Activated T-cell treated with anti-CD3 and anti-CD28 coated beads for 48 hours (primary cell): ENCODE data around the gene PSME2.

Source experiments
- DNase-seq: peaks from one replicate; pipeline ENCODE4 v3.0.0-alpha.2; 2020; ENCODE audit warnings: low read depth

The PSME2 gene

DNA sequence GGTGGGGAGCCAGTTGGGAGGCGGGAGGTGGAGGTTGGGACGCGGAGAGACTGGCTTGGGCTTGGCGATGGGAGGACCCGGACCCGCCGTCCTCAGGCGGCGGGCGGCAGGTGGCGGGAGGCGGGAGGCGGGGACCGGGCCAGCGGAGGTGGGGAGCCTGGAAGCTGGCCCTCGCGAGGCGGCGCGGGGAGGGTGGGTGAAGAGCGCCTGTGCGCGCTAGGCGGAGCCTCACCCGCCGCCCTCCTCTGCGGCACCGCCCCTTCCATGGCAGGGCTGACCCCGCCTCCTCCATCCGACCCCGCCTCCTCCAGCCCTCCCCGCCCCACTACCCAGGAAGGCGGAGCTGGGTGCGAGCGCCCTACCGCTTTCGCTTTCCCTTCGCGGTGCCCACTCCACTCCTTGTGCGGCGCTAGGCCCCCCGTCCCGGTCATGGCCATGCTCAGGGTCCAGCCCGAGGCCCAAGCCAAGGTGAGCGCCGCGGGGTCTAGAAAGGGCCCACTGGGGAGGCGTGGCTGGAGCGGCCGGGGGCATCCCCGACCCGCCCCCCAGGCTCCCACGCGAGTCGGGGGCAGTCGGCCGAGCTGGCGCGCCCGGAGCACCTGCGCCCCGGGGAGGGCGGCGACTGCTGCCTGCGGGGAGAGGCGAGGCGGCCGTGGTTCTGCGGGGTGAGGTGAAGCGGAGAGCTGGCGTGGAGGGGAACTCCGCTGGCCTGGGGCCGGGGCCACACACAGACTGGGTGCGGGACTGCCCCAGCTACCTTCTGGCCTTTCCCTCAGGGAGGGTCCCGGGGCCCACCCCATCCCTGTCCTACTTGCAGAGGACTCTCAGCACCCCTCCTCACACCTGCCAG is 10.4 kb downstream of the PSME2 start, which contains the start of gene PSME1:
Gene PSME1 (plus strand): TSS at position 361 of the 850 bp plus-strand sequence. CDS start 69 bp downstream, at position 430.
- peak; percentile 94 for DNase-seq

DNA sequence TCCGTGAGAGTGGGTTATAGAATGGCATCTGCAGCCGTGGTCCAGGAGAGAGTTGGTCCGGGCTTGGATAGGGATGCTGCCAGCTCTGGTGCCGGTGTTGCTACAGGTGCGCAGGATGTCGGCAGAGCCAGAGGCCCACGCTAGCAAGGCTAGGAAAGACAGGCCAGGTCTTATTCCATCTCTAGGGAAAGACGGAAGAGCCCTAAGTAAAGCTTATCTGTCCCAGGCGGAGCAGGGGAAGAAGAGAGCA is 10.9 kb downstream of the PSME2 start:
- no peak for DNase-seq

DNA sequence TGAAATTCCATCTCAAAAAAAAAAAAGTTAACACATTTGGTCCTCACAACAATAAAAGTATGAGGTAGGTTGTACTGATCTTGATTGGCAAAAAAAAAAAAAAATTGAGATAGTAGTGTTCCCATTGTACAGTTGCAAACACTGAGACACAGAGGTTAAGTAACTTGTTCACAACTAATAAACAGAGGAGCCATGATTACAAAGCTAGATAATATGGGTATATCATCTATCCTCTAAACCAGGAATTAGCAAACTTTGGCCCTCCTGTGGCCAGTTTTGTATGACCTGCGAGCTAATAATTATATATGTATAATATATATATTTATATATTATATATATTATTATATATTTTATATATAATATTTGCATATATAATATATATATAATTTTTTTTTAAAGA is 12.7 kb downstream of the PSME2 start:
- DNase-seq, result no peak

DNA sequence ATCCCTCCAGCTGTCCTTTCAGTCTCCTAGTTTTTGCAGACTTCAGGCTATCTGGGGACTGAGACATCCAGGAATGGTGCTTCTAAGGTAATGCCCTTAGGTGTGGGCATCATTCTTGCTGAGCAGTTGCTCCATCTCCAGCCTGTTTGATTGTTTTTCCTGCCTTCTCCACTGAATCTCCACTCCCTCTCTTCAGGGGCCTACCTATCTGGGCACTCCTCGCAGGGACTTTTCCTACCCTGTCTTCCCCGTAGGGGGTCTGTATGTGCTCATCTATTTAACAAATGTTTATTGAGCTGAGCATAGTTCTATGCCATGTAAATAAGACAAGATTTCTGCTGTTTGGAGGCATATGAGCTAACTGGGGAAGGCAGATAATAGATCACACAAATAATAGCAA is 13.4 kb downstream of the PSME2 start:
- no peak for DNase-seq

DNA sequence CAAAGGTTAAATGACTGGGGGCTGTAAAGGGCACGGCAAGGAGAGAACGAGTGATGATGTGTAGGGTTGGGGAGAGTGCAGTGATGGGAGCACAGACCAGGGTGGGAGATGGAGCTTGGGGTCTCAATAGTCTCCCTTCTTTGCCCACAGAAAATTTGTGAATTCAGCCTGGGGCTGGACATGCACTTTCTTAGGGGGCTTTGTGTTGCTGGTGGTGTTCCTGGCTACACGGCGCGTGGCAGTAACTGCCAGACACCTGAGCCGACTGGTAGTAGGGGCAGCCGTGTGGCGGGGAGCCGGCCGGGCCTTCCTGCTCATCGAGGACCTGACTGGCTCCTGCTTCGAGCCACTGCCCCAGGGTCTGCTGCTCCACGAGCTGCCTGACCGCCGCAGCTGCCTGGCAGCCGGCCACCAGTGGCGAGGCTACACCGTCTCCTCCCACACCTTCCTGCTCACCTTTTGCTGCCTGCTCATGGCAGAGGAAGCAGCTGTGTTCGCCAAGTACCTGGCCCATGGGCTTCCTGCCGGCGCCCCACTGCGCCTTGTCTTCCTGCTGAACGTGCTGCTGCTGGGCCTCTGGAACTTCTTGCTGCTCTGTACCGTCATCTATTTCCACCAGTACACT is 14.2 kb downstream of the PSME2 start:
- no peak for DNase-seq

DNA sequence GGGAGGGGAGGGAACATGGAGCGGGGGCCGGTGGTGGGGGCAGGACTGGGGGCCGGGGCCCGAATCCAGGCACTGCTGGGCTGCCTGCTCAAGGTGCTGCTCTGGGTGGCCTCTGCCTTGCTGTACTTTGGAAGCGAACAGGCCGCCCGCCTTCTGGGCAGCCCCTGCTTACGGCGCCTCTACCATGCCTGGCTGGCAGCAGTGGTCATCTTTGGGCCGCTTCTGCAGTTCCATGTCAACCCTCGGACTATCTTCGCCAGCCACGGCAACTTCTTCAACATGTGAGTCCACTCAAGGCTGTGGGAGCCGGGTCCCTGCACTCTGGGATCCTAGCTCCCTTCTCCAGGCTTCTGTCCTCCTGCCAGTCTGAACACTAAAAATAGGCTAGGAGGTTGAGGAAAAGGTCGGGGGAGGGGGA is 14.9 kb downstream of the PSME2 start:
- DNase-seq, result no peak

DNA sequence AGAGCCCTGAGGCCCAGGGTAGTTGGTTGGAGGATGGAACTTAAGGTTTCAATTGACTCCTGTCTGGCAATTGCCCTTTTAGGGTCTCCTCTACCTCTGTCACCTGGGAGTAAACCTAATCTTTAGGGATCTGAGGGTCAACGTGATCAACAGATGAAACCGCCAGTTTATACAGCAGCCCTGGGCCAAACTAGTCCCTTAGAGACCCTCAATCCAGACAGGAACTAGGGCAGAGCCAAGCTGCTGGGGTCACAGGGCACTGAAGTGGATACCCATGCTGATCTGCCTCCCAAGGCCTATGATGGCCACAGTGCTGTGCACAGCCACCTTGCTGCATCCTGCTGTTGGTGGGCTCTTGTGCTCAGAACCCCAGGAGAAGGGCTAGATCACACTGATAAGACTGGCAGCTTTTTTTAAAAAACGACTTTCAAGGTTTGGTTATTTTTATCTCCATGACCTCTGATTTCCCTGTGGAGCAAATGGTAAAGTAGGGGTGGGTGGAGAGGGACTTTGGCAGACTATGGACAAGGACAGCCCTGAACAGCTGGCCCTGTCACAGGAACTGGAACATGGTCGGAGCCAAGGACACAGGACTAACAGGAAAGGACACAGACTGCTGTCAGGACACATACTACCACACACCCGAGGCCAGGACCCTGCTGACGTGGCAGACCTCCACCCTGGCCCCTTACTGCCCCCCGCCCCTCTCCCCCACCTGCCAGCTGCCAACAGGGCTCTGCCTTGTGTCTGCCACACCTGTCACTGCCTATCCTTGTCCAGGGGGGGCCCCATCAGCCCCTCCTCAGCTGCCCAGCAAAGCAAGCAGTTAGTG is 15.5 kb downstream of the PSME2 start:
- no peak for DNase-seq

DNA sequence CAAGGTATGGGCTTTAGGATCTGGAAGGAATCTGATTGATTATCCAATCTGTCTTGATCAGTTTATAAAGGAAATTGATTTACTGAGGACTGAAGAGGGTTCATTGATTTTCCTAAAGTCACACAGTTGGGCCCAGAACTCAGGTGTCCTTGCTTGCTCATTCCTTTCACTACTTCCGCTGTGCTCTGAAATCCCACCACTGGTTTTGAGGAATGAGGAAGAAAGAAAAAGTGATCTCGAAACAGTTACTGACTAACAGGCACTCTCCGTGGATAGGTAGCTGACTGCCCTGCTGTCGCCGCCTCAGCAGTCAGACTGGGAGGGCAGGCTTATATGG is 16.1 kb downstream of the PSME2 start, which contains the start of gene FITM1:
Gene FITM1 (plus strand): TSS at position 280 of the 337 bp plus-strand sequence. CDS start 905 bp downstream, outside the sequence.
- DNase-seq, result no peak

DNA sequence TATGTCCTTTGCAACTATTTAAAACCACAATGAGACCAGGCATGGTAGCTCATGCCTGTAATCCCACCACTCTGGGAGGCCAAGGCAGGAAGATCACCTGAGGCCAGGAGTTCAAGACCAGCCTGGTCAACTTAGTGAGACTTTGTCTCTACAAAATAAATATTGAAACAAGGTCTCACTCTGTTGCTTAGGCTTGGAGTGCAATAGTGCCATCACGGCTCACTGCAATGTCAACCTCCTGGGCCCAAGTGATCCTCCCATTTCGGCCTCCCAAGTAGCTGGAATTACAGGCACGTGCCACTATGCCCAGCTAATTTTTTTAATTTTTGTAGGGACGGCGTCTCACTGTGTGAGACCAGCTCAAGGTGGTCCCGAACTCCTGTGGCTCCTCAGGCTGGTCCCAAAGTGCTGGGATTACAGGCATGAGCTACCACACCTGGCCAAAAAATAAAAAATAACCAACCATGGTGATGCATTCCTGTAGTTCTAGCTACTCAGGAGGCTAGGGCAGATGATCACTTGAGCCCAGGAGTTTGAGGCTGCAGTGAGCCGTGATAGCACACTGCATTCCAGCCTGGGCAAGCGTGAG is 16.9 kb downstream of the PSME2 start:
- no peak for DNase-seq

DNA sequence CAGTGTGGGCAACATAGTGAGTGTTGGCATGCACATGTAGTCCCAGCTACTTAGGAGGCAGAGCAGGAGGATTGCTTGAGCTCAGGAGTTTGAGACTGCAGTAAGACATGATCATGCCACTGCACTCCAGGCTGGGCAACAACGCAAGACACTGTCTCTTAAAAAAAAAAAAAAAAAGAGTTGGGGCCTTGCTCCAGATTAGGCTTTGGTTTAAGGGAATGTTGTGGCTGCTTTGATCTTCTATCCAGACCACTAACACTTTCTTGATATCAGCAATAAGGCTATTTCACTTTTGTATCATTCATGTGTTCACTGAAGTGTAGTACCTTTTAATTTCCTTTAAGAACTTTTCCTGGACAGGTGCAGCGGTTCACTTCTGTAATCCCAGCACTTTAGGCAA is 18.7 kb downstream of the PSME2 start:
- no peak for DNase-seq

DNA sequence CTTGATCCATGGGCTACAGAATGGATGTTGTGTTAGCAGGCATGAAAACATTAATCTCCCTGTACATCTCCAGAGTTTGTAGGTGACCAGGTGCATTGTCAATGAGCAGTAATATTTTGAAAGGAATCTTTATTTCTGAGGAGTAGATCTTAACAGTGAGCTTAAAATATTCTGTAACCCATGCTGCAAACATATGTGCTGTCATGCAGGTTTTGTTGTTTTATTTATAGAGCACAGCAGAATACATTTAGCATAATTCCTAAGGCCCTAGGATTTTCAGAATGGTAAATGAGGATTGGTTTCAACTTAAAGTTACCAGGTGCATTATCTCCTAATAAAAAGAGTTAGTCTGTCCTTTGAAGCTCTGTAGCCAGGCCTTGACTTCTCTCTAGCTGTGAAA is 19.5 kb downstream of the PSME2 start:
- no peak for DNase-seq

DNA sequence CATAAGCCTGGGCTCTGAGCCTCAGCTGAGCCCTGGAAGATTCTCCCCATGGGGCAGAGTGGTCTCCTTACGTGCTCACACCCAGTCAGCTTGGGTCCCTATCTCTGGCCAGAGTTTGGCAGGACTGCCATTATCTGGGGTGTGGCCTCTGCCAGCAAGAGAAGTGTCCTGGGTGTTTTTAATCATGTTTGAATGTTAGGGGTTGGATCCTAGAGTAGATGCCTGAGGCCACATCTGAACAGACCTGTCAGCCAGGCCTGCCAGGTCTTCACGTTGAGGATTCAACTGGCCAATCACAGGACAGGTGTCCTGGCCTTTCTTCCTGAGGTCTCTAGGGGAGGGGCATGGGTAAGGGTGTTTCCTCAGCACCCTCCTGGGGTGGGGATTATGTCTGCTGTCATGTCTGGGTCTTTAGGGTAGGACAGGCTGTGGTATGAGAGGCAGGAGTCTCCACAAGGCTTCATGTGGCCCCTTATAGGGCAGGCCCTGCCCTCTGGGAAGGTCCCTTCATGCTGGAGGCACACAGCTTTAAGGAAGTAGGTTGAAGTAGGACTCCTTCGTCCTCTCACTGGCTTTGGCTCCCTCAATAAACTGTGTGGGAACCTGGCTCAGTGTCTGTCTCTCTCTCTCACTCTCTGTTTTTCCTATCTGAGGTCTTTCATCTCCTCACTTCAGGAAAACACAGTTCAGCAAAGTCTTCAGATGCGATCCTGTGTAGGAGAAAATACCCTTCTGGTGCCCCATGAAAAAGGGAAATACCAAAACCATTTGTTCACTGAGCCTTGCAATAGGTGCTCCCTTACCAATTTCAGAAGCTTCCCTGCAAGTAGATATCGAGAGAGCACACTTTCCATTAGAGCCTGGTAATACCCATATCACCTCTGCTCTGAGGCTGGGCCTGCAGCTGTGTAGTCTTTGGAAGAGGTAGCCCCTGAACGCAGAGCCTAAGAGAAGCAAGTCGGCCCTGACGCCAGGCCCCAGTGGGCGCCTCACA is 22.7 kb downstream of the PSME2 start:
- DNase-seq, result no peak

DNA sequence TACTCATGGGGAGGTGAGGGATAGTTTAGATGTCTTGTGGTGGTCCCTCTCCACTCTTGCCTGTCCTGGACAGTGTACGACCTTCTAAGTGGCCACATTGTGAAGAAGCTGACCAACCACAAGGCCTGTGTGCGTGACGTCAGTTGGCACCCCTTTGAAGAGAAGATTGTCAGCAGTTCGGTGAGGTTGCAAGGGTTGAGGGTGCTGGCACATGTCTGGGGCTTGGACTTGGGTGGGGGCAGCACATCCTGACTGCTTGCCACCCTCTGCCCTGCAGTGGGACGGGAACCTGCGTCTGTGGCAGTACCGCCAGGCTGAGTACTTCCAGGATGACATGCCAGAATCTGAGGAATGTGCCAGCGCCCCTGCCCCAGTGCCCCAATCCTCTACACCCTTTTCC is 23.5 kb downstream of the PSME2 start:
- DNase-seq, result no peak

DNA sequence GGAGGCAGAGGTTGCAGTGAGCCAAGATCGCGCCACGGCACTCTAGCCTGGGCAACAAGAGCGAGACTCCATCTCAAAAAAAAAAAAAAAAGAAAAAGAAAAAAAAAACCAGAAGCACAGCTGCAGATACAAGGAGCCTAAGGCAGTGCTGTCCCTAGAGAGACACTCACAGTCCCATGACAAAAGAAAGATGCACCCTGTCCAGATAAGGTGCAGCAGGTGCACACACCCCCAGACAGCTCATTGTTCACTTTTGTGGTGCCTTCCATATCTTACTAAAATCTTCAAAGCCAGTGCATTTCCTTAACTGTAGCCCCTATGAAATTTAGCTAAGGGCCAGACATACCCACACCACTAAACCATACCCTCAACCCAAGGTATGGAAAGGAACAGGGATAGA is 24.0 kb downstream of the PSME2 start:
- no peak for DNase-seq

DNA sequence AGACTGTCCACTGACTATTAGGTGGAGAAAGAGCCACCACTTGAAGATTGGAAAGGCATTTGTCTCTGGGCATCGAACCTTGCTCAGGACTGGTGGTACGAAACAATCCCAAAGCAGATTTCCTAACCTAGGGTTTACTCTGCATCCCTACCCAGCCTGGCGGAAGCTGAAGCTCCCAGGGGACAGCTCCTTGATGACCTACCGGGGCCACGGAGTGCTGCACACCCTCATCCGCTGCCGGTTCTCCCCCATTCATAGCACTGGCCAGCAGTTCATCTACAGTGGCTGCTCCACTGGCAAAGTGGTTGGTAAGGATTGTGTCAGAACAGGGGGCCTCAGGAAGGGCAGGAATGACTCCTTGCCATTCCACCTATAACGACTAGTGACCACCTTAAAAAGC is 25.2 kb downstream of the PSME2 start:
- DNase-seq, result no peak

DNA sequence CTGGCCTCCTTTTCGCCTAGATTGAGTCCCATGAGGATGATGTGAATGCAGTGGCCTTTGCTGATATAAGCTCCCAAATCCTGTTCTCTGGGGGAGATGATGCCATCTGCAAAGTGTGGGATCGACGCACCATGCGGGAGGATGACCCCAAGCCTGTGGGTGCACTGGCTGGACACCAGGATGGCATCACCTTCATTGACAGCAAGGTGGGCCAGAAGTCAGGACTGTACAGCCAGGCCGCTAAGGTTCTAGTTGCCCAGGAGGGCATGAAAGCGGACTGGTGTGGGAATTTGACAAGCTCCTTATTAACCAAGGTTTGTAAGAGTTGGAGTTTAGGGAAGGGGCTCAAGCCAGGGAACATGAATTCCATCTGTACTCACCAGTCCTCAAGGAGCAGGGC is 26.7 kb downstream of the PSME2 start:
- DNase-seq, result no peak

DNA sequence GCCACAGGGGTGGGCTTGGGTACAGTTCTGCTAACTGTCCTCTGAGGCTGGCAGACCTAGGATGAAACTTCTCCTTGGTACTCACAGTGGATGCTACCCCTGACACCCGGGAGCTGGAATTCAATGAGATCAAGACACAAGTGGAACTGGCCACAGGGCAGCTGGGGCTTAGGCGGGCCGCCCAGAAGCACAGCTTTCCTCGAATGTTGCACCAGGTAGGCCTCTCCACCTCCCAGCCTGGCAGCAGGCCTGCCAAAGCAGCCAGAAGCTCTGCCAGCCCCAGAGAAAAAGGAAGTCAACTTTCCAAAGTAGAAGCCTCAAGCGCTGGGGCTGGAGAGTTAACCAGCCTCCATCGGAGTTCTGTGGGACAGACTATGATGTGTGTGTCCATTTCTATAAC is 29.2 kb downstream of the PSME2 start:
- no peak for DNase-seq

DNA sequence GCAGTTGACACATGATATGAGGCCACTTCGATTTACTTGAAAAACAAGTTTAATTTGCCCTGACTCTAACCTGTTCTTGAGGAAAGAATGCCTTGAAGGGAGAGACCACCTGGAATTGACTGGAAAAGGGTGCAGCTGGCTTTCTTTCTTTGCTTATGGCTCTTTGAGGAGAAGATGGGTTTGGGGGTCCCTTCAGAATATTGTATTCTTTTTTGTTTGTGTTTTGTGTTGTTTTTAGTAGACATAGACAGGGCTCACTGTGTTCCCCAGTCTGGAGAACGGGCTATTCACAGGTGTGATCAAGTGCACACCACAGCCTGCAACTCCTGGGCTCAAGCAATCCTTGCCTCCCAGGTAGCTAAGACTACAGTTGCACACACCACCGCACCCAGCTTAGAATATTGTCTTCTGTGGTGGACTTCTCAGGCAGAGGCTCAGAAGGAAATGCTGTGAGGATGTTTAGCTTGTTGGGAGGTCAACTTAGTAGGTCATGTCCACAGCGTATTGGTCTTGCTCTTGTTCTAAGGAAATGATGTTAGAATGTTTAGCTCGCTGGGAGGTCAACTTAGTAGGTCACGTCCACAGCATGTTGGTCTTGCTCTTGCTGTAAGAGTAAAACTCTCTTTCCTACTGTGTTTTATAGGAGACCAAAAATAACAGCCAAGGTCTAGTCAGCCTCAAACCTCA is 30.1 kb downstream of the PSME2 start:
- DNase-seq, result no peak

DNA sequence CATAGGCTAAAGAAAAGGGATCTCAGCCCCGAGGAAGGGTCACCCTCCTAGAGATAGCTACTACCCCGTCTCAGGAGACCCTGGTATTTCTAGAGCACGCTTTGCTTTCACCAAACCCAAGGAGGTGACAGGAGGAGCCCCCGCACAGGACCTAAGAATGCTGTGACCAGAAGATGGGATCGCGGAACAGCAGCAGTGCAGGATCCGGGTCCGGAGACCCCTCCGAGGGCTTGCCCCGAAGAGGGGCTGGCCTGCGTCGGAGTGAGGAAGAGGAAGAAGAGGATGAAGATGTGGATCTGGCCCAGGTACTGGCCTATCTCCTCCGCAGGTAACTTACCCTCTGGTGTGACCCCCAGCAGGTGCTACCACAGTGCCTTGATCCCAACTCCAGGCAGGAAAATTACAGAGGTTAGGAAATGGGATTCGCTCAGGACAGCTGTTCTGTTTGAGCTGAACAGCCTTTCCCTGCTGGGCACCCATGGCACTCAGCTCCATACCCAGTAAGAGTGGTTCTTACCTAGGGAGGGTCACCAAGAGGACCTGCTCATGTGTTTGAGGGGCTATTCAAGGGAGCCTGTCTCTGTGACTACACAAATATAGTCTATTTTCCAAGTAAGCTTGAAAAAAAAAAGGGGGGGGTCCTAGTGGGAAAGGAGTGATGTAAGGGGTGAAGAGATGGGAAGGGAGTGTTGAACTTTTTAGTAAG is 30.8 kb downstream of the PSME2 start:
- DNase-seq, result no peak
